ENCODE data around the gene REC8.

Gene REC8

GRCh38 chr14:24146978-24147760 lies 24.7 kb upstream of the REC8 start, which contains the start of gene RNF31:
RNF31 (plus strand) TSS chr14:24147498; CDS start chr14:24147699, 201 bp downstream.
- DNase-seq (ENCODE audit: low read depth) = peak; percentile 99
- H3K4me3 ChIP-seq (ENCODE audit: low read depth, low read length) = peak within 1 kb of the TSS; percentile 99
- no peak for TF ChIP-seq MYC (IDR thresholded peaks at IDR 0.05; ENCODE audit: low read depth, low read length)
- TF ChIP-seq POLR2A (IDR thresholded peaks at IDR 0.05; ENCODE audit: extremely low read depth, insufficient read length) = peak; percentile 34
- no peak for TF ChIP-seq CTCF (IDR thresholded peaks at IDR 0.05; ENCODE audit: low read depth, low read length)
- TF ChIP-seq MAX (IDR thresholded peaks at IDR 0.05; ENCODE audit: low read depth, low read length) = no peak

- DNase-seq (ENCODE audit: low read depth) = peak; percentile 18
- TF ChIP-seq MYC (IDR thresholded peaks at IDR 0.05; ENCODE audit: low read depth, low read length) (no peak), POLR2A (IDR thresholded peaks at IDR 0.05; ENCODE audit: extremely low read depth, insufficient read length) (no peak), CTCF (IDR thresholded peaks at IDR 0.05; ENCODE audit: low read depth, low read length) (no peak), MAX (IDR thresholded peaks at IDR 0.05; ENCODE audit: low read depth, low read length) (no peak)
- peak overlapping the region; percentile 78 for H3K4me3 ChIP-seq (ENCODE audit: low read depth, low read length)
These were observed 24.0 kb upstream of the REC8 start for GRCh38 chr14:24147761-24148428.

GRCh38 chr14:24149302-24149969 lies 22.4 kb upstream of the REC8 start:
- H3K4me3 ChIP-seq (ENCODE audit: low read depth, low read length) = no peak overlapping the region
- TF ChIP-seq POLR2A (IDR thresholded peaks at IDR 0.05; ENCODE audit: extremely low read depth, insufficient read length) = no peak
- no peak for TF ChIP-seq MYC (IDR thresholded peaks at IDR 0.05; ENCODE audit: low read depth, low read length)
- no peak for TF ChIP-seq CTCF (IDR thresholded peaks at IDR 0.05; ENCODE audit: low read depth, low read length)
- no peak for TF ChIP-seq MAX (IDR thresholded peaks at IDR 0.05; ENCODE audit: low read depth, low read length)
- DNase-seq (ENCODE audit: low read depth) = no peak

GRCh38 chr14:24150061-24150460 lies 21.8 kb upstream of the REC8 start:
- DNase-seq (ENCODE audit: low read depth) = no peak
- no peak for TF ChIP-seq POLR2A (IDR thresholded peaks at IDR 0.05; ENCODE audit: extremely low read depth, insufficient read length)
- no peak for TF ChIP-seq CTCF (IDR thresholded peaks at IDR 0.05; ENCODE audit: low read depth, low read length)
- no peak for TF ChIP-seq MYC (IDR thresholded peaks at IDR 0.05; ENCODE audit: low read depth, low read length)
- no peak for TF ChIP-seq MAX (IDR thresholded peaks at IDR 0.05; ENCODE audit: low read depth, low read length)
- no peak overlapping the region for H3K4me3 ChIP-seq (ENCODE audit: low read depth, low read length)

GRCh38 chr14:24150567-24150966 lies 21.3 kb upstream of the REC8 start:
- no peak for DNase-seq (ENCODE audit: low read depth)
- no peak overlapping the region for H3K4me3 ChIP-seq (ENCODE audit: low read depth, low read length)
- TF ChIP-seq POLR2A (IDR thresholded peaks at IDR 0.05; ENCODE audit: extremely low read depth, insufficient read length) (no peak), MAX (IDR thresholded peaks at IDR 0.05; ENCODE audit: low read depth, low read length) (no peak), MYC (IDR thresholded peaks at IDR 0.05; ENCODE audit: low read depth, low read length) (no peak), CTCF (IDR thresholded peaks at IDR 0.05; ENCODE audit: low read depth, low read length) (no peak)
